Fibroblast of villous mesenchyme (primary cell): ENCODE results near the gene MYOF. TPM values are rescaled to one million over a fixed set of nuclear protein-coding genes. Genes with fewer than 3 reads are reported as not detected.

Experiments used
- DNase-seq: peaks from one replicate; pipeline ENCODE4 v3.0.0-alpha.2; 2010; ENCODE audit warnings: low read depth
- H3K4me3 ChIP-seq: 2 replicates; pipeline ENCODE4 v1.5.1; 2011; ENCODE audit warnings: low read depth, mild to moderate bottlenecking, low read length
- total RNA-seq: library from RNA; depleted of rRNA; stranded (reverse); fragments of >200 nt; gene quantifications from 2 replicates; pipeline ENCODE4 v1.2.3, GENCODE V29; 2012
- TF ChIP-seq, protein P1 (sequence below): IDR thresholded peaks from 2 replicates; pipeline ENCODE4 v1.5.1; 2012; ENCODE audit warnings: low read depth, mild to moderate bottlenecking, low read length; ENCODE audit not compliant: insufficient read depth

Gene MYOF, protein sequence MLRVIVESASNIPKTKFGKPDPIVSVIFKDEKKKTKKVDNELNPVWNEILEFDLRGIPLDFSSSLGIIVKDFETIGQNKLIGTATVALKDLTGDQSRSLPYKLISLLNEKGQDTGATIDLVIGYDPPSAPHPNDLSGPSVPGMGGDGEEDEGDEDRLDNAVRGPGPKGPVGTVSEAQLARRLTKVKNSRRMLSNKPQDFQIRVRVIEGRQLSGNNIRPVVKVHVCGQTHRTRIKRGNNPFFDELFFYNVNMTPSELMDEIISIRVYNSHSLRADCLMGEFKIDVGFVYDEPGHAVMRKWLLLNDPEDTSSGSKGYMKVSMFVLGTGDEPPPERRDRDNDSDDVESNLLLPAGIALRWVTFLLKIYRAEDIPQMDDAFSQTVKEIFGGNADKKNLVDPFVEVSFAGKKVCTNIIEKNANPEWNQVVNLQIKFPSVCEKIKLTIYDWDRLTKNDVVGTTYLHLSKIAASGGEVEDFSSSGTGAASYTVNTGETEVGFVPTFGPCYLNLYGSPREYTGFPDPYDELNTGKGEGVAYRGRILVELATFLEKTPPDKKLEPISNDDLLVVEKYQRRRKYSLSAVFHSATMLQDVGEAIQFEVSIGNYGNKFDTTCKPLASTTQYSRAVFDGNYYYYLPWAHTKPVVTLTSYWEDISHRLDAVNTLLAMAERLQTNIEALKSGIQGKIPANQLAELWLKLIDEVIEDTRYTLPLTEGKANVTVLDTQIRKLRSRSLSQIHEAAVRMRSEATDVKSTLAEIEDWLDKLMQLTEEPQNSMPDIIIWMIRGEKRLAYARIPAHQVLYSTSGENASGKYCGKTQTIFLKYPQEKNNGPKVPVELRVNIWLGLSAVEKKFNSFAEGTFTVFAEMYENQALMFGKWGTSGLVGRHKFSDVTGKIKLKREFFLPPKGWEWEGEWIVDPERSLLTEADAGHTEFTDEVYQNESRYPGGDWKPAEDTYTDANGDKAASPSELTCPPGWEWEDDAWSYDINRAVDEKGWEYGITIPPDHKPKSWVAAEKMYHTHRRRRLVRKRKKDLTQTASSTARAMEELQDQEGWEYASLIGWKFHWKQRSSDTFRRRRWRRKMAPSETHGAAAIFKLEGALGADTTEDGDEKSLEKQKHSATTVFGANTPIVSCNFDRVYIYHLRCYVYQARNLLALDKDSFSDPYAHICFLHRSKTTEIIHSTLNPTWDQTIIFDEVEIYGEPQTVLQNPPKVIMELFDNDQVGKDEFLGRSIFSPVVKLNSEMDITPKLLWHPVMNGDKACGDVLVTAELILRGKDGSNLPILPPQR (N-terminal part only)
- total RNA-seq = 263 and 323 TPM in 2 replicates

DNA sequence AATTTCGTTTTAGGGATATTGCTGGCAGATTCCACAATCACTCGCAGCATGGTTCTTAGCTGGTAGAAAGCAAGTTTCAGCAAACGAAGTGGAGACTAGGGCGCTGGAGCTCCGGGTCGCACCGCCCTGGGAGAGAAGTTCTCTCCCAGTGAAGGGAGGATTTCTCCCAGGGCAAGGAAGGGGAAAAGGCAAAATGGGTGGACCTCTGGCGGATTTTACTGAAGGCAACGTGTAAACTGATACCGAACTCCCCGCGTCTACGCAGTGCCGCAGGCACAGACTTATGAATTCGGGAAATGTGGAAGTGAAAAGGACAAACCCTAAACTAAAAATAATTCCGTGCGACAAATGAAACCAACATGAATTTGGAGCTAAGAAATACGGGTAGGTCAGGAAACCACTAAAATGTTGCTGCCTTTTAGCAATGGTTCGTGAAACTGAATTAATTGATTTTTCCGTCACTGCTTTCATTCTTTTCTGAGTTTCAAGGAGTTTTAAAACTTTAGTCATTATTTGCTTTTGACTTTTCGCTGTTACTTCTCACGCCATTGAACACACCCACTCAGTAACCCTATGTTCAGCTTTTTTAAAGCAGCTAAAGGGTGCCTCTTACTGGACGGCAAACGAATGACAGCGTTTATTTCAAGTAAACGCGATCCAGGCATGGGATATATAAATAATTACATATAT lies at the start of gene MYOF:
MYOF (minus strand) TSS at position 190 of the 690 bp plus-strand sequence; CDS start at position 50, 140 bp downstream.
- peak within 1 kb of the TSS; percentile 84 for H3K4me3 ChIP-seq
- TF ChIP-seq, protein P1, sequence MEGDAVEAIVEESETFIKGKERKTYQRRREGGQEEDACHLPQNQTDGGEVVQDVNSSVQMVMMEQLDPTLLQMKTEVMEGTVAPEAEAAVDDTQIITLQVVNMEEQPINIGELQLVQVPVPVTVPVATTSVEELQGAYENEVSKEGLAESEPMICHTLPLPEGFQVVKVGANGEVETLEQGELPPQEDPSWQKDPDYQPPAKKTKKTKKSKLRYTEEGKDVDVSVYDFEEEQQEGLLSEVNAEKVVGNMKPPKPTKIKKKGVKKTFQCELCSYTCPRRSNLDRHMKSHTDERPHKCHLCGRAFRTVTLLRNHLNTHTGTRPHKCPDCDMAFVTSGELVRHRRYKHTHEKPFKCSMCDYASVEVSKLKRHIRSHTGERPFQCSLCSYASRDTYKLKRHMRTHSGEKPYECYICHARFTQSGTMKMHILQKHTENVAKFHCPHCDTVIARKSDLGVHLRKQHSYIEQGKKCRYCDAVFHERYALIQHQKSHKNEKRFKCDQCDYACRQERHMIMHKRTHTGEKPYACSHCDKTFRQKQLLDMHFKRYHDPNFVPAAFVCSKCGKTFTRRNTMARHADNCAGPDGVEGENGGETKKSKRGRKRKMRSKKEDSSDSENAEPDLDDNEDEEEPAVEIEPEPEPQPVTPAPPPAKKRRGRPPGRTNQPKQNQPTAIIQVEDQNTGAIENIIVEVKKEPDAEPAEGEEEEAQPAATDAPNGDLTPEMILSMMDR = peak; percentile 66
- DNase-seq = peak; percentile 91

DNA sequence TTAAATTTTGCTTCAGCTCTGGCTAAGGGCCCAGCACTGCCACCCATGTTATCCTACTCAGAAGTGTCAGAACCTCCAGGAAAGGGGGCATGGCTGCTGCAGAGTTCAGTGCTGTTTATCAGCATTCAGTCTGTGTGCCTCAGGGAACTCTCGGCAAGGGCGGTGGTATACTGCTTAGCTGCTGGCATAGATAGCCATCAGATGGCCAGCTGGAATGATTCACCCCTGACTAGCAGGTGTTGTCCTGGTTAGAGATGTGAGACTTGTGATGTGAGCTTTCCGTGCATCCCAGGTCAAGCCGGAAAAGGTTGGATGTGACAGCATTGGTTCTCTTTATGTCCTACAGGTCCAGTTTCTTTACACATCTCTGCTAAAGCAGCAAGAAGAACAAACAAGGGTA lies 36.4 kb upstream of the MYOF start:
- H3K4me3 ChIP-seq = no peak overlapping the region
- no peak for DNase-seq

DNA sequence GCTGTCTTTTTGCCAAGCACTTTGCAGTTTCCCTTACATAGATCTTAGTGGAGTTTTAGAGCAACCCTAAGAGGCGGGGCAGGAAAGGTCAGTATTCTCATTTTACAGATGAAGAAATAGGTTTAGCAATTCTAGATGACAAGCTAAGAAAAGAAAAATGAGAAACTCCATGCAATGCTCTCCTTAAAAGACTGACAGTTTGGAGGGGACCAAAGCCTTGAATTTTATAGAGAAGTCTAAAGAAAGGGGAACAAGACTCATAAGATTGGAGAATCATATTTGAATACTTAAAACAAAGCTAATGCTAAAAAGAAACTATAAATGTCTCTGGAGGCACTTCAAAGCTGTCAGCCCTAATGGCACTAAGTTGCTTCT lies 33.9 kb upstream of the MYOF start:
- TF ChIP-seq, protein P1 = no peak
- peak; percentile 38 for DNase-seq
- H3K4me3 ChIP-seq = no peak overlapping the region

More for the DNA sequence above, 36.4 kb upstream of the MYOF start:
- TF ChIP-seq, protein P1 = no peak

DNA sequence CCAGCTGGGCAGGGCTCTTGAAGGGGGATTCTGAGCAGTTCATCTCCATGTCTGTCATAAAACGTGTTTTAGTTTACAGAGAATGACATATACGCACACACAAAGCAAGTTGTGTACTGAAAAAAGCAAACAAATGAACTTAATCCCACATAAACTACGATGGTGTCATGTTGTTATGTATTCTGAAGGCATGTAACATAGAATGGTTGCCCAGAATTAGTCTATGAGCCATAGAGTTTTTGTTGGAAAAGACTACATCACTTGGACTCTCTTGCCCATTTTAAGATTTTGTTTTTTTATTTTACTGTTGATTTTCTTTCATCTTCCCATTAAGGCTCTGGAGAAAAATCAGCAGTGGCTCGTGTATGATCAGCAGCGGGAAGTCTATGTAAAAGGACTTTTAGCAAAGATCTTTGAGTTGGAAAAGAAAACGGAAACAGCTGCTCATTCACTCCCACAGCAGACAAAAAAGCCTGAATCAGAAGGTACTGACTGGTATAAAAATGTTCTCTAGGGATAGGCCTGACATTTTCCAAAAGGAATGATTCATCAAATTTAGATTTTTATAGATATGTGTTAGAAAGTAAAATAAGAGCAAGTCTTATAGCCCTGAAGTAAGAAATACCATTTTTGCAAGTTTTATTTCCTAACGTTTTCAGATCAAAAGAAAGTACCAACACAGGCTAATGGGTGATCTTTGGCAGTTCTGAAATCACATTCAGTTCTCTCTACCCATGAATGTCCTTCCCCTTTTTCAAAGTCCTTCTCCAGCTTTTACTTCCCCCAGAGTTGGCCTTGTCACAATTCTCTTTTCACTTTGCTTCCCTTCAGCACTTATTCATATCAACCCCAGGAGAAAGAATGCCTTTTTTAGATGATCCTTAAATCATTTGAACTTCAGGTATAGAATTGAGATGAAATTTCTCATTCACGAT lies 33.2 kb upstream of the MYOF start:
- DNase-seq = no peak
- TF ChIP-seq, protein P1 = no peak
- no peak overlapping the region for H3K4me3 ChIP-seq

DNA sequence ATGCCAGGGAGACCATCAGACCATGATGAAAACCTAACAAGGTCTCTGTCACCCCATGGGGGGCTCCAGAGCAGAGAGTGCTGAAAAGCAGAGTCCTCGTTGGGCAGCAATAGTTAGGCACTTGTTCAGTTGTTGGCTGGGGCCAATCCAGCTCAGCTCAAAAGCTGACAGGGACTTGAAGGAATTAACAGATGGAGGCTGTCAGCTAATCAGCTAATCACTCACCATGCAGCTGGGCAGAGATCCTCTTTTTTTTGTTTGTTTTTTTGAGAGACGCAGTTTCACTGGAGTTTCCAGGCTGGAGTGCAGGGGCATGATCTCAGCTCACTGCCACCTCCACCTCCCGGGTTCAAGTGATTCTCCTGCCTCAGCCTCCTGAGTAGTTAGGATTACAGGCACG lies 32.4 kb upstream of the MYOF start:
- TF ChIP-seq, protein P1 = no peak

More for the DNA sequence above, 32.4 kb upstream of the MYOF start:
- H3K4me3 ChIP-seq = no peak overlapping the region
- DNase-seq = no peak
